ENCODE measurements around the gene DMRT2.

DNA sequence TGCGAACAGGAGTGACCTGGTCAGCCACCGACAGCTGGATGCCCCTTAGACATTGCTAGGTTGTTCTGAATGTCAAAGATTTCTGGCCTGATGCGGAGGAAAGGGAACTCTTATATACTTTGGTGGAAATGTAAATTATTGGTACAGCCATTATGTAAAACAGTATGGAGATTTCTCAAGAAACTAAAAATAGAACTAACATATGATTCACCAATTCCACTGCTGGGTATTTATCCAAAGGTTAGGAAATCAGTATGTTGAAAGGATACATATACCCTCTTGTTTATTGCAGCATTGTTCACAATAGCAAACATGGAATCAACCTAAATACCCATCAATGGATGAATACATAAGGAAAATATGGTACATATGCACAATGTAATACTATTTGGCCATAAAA is 41.9 kb upstream of the DMRT2 start:
- TF ChIP-seq CTCF (conservative IDR thresholded peaks at IDR 0.05) (no peak), ZFX (IDR thresholded peaks at IDR 0.05) (no peak)
